GM21717 (cell line): Measurements from ENCODE around the gene EVI5L.

Source experiments
- ATAC-seq: cut with Tn5 transposase; IDR thresholded peaks from one replicate; pipeline ENCODE4 v1.9.1; 2021; ENCODE audit warnings: mild to moderate bottlenecking, moderate library complexity; ENCODE audit not compliant: unreplicated experiment

EVI5L gene

DNA sequence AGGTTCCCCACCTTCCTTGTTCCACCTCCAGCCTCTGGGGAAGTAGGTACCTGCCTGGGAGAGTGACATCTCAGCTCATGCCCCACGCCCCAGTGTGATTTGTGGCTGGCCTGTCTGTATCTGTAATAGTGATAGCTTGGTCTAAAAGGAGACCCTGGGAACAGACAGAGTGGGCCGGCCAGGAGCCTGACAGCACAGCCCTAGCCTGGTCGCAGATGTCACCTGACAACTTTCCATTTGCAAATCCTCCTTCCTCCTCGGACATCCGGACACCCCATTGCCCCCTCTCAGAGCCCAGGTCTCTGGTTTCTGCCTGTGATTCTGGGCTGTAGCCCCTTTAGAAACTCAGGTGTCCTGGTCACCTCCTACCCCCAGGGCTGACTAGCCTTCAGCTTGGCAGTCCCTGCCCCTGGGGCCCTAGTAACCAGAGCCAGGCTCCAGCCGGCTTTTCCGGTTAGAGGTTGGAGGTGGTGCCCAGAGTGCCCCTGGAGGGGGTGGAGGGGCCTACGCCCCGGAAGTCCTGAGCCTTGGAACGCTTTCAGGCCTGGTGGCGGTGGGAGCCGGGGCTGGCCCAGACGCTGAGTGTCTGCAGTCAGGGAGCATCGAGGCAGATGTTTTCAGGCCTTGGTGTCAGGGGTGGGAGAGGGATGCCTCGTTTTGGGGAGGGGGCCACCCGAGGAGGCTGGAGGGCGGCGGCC, 64.7 kb downstream of the EVI5L start:
- no peak for ATAC-seq

DNA sequence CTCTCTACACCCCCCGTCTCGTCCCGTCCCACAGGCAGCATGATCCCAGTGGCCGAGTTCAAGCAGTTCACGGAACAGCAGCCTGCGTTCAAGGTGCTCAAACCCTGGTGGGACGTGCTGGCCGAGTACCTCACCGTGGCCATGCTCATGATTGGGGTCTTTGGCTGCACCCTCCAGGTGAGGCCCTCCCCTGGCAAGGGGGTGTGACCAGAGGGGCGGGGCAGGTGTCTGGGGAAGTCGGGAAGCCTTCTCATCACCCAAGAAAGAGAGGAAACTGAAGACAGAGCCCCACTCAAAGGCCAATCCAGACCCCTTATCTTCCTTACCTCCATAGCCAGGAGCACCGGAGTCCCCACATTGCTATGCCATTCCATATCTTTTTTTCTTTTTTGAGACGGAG, 65.5 kb downstream of the EVI5L start:
- ATAC-seq: no peak

DNA sequence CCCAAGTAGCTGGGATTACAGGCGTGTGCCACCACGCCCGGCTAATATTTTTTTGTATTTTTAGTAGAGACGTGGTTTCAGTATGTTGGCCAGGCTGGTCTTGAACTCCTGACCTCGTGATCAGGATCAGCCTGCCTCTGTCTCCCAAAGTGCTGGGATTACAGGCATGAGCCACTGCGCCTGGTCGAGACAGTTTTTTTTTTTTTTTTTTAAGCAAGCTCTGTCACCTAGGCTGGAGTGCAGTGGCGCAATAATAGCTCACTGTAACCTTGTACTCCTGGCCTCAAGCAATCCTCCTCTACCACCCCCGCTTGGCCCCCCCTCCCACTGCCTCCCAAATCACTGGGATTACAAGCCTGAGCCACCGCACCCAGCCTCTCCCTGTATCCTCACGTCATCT, 67.3 kb downstream of the EVI5L start:
- ATAC-seq: no peak

DNA sequence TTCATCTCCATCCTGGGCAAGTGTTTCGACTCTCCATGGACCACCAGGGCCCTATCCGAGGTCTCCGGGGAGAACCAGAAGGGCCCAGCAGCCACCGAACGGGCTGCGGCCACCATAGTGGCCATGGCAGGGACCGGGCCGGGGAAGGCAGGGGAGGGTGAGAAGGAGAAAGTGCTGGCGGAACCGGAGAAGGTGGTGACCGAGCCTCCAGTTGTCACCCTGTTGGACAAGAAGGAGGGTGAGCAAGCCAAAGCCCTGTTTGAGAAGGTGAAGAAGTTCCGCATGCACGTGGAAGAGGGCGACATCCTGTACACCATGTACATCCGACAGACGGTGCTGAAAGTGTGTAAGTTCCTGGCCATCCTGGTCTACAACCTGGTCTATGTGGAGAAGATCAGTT, 68.9 kb downstream of the EVI5L start:
- ATAC-seq: no peak

DNA sequence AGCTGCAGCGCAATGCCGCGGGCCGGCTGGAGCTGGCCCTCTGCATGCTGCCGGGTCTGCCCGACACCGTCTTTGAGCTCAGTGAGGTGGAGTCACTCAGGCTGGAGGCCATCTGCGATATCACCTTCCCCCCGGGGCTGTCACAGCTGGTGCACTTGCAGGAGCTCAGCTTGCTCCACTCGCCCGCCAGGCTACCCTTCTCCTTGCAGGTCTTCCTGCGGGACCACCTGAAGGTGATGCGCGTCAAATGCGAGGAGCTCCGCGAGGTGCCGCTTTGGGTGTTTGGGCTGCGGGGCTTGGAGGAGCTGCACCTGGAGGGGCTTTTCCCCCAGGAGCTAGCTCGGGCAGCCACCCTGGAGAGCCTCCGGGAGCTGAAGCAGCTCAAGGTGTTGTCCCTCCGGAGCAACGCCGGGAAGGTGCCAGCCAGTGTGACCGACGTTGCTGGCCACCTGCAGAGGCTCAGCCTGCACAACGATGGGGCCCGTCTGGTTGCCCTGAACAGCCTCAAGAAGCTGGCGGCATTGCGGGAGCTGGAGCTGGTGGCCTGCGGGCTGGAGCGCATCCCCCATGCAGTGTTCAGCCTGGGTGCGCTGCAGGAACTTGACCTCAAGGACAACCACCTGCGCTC, 69.8 kb downstream of the EVI5L start:
- no peak for ATAC-seq

DNA sequence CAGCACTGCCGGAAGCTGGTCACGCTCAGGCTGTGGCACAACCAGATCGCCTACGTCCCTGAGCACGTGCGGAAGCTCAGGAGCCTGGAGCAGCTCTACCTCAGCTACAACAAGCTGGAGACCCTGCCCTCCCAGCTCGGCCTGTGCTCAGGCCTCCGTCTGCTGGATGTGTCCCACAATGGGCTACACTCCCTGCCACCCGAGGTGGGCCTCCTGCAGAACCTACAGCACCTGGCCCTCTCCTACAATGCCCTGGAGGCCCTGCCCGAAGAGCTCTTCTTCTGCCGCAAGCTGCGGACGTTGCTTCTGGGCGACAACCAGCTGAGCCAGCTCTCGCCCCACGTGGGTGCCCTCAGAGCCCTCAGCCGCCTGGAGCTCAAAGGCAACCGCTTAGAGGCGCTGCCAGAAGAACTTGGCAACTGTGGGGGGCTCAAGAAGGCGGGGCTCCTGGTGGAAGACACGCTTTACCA, 70.4 kb downstream of the EVI5L start:
- ATAC-seq: no peak

DNA sequence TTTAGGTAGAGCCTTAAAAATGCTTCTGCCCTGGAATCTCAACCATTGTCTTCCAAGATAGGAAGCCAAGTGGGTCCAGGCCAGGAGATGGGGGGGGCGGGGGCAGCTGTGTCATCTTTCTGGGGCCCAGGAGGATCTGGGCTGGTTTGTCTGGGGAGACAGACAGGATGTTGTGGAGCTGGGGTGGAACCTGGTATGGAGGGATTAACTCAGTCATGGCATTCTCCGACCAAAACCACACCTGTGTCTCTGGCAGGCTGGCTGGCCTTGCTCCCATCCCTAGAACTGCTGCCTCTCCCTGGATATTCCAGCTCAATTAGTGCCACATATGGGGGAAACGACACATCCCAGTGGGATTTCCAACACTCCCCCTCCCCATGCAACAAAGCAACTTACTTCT, 70.9 kb downstream of the EVI5L start:
- ATAC-seq: no peak

DNA sequence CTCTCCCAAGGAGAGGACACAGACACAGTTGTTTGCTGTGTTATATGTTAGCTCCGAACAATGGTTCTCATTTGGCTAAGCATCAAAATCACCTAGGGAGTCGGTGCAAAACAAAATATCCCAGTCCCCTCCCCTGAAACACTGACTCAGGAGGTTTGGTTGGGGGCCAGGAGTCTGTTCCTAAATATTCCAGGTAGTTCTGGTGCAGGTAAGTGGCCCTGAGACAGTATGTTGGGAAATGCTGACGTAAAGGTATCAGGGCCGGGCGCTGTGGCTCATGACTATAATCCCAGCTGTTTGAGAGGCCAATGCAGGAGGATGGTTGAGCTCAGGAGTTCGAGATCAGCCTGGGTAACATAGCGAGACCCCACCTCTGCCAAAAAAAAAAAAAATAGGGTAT, 71.3 kb downstream of the EVI5L start:
- no peak for ATAC-seq

DNA sequence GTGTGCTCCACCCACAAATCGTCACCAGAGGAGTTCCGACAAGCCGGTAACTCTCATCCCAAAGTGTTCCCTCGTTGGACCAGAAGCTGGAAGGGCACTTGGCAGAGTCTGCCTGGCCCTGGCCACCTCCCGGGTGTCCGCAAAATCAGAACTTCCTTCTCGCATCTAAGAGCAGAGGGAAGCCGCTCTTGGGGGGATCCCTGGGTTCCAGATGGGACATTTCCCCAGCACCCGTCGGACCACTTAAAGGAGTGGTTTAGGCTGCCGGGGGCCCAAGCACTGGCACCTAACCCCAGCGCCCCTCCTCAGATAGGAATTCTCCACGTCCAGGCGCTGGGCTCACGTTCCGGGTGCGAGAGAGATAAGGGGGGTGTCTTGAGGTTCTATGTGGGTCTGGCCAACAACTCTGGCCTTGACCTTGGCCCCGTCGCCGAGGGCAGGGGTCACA, 72.8 kb downstream of the EVI5L start:
- ATAC-seq: peak; percentile 11

DNA sequence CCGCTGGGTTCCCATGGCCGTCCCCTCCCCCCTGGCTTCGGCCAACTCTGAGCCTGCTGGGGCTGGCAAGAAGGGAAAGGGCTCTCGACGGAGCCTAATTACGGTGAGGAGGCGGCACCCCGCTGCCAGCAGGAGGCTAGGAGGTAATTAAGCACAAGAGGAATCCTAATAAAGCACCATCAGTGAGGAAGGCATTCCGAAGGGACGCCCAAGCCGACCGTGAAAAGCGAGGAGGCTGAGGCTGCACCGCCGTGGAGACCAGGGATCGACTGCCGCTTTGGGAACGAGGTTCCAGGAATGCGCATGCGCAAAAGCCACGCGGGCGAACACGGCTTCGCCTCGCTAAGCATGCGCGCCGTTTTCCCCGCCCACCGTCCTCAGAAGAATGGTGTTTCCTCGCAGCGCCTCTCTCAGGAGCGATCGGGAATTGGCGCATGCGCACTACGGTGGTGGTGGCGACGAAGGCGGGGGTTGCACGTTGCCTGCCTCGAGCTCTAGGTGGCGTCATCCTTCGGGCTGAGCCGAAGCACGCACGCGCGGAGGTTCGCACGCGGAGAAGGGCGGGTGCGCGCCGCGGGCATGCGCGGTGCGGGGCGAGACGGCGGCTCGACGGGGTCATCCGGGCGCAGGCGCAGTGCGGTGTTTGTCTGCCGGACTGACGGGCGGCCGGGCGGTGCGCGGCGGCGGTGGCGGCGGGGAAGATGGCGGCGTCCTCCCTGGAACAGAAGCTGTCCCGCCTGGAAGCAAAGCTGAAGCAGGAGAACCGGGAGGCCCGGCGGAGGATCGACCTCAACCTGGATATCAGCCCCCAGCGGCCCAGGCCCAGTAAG, 73.4 kb downstream of the EVI5L start, which contains the start of gene MAP2K7:
MAP2K7 (plus strand) TSS at position 634 of the 830 bp plus-strand sequence; CDS start at position 702, 68 bp downstream.
- ATAC-seq: peak; percentile 63

DNA sequence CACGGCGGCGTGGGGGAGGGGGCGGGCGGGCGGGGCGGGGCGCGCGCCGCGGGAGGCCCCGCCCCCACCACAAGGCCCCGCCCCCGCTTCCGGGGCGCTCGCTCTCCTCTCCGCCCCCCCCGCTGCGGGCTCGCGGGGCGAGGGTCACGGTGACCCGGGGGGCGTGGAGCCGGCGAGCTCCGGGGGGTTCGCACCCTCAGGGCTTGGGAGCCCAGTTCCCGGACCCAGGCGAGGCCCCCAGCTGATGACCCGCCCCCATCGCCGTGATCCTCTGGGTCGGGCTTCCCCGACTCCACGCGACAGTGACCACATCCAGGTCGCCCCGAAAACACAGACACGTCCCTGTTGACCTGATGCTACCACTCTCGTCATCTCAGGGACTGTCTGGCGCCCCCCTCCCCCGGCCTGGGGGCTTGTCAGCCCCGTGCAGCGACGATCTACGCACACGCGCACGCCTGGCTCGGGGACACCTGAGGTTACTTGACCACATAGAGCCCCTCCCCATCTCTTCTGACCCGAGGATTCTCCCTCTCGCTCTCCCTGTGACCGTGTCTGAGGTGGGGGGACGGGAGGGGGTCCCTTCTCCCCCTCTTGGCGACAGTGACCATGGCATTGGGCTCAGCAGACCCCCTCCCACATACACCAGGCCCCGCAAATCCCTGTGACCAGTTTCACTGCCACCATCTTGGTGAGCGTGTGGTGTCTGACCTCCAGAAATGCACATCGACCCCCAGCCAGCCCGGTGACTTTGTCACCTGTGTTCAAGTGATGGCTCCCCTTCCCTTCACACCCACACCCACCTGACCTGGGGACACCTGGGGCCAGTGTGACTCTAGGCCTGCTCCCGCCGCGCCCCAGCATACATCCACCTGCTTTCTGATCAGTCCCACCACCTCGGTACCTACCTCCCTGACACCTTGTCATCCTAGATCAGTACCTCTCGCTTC, 74.3 kb downstream of the EVI5L start:
- peak; percentile 13 for ATAC-seq

DNA sequence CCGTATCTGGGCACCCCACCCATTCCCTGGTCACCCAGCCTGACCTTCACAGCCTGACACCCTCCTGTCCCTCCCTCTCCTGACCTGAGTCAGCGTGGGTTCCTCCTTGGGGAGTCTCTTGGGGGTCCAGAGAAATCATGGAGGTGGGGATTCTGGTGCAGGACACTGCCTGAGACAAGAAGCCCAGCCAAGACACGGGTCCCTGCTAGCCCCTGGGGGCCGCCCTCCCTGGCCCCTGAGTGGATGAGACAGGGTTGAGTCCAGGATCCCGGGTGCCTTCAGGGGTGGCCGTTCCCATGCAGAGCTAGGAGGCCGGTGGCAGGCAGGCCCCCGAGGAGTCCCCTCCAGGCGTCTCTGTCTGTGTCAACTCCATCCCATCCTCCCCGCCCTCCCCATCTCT, 75.2 kb downstream of the EVI5L start:
- no peak for ATAC-seq

DNA sequence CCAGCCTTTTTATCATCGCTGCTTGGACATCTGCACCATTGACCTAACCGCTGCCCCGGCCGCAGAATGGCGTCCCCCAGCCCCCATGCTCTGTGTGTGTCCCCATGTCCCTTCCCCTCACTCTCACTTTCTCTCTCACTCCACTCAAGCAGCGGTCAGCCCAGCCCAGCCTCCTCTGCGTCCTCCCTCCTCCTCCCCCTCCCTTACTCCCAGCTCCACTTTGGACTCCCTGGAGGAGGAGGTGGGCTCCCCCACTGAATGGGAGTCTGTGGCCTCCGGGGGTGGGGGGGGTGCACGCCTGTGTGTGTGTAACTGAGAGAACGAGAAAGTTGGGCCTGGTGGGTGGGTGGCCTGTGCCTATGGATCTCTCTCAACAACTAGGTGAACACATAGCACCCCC, 75.8 kb downstream of the EVI5L start:
- no peak for ATAC-seq

DNA sequence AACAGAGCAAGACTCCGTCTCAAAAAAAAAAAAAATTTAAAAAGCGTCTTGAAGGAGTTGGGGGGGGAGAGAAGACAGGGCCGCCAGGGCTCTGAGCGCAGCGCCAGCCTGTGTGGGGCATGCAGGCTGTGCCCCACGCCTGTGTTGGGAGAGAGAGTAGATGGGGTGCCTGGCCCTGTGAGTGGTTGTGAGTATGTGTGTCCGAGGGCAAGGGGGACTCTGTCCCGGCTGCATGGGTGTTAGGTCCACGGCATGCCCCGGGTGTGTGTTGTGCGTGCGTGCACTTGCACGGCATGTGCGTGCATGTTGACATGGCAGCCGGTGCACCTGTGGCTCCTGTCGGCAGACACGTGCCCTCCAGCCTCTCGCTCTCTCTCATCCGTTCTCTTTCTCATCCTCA, 77.1 kb downstream of the EVI5L start:
- no peak for ATAC-seq

DNA sequence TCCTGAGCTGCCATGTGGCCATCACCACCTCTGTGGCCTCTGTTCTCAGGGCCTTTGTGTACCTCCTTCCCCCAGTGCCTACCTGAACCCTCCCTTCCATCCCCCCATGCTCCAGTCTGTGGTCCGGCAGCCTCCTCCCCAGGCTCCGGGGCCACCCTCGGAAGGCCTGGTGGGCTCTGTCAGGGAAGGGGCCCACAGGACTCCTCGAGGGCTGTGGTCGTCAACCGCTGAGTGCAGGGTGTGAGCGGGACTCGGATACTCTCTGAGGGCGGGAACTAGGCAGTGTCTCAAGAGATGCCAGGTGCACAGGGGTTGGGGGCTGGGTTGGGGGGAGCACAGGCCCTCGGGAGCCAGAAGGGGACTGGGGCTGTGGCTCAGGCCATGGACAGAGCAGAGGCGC, 77.5 kb downstream of the EVI5L start:
- no peak for ATAC-seq

DNA sequence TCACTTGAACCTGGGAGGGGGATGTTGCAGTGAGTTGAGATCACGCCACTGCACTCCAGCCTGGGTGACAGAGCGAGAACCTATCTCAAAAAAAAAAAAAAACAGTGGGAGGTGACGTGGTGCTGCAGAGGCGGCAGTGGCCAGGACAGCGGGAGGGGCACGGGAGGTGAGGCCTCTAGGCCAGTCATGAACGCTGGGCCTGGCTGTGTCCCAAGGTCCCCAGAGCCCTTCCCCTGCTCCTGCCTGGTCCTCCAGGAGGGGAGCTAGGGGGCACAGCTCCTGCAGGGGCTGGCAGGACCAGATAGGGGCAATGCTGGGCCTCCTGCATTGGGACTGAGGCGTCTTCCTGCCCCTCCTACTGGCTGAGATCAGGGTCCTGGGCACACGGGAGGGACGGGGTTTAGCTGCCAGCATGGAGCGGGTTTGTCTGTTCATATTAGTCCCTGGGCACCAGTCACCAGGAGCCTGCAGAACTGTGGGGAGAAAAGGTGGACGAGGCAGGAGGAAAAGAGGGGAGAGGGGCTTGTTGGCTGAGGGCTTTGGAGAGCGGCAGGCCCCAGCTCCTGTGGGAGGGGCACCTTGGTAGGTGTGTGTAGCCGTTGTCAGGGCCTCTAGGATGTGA, 78.2 kb downstream of the EVI5L start:
- ATAC-seq: no peak

DNA sequence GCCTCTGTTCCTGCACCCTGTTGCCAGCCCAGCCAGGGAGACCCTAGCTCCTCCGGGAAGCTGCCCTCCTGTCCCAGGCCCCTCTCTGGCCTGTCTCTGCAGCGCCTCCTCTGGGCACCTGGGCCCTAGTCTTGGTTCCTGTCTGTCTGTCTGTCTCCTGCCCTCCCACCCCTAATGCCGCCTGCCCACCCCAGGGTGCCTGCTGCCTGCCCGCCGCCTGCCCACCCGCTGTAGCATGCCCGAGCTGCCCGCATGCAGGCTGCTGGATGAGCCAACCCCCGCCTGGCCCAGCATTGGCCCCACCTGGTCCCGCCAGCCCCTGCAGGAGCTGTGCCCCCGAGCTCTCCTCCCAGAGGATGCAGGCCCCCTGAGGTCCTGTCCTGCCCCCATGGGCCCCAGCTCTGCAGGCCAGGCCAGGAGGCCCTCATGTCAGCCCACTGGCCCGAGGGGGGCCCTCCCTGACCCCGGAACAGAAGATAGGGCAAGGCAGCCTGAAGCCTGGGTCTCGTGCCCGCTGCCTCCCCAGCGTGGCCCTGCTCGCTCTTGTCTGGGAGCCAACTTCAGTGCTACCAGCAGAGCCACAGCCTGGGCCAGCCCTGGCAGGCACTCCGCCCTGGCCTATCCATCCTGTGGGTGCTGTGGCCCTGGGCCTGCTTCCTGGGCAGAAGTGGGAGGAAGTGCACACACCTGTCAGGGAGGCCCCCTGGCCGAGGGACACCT, 78.9 kb downstream of the EVI5L start:
- no peak for ATAC-seq

DNA sequence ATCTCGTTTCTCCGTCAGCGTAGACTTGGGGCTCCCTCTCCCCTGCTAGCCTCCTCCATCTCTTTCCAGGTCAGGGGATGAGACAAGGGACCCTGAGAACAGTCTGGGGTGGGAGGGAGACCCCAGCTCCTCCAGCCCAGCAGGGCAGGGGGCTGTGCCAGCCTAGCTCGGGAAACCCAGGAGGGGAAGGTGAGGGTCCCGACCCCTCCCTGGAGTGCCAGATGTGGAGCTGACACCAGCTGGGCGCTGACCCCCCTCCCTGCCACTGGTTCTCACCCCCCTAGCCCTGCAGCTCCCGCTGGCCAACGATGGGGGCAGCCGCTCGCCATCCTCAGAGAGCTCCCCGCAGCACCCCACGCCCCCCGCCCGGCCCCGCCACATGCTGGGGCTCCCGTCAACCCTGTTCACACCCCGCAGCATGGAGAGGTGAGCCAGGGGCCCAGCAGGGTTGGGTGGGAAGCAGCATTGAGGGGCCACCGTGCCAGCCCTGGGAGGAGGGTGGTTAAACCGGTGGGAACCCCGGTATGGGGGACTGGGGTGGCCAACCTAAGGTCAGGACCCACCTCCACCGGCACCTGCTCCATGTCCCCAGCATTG, 79.6 kb downstream of the EVI5L start:
- no peak for ATAC-seq
